Brain microvascular endothelial cell (primary cell): ENCODE data around the gene ARSJ.

ENCODE experiments used
- DNase-seq: peaks from one replicate; pipeline ENCODE4 v3.0.0-alpha.2; 2020
- H3K27ac ChIP-seq: fragments of 250-450 bp; sonication (Bioruptor Pico); 2 replicates; pipeline ENCODE4 v1.5.1; 2020; ENCODE audit warnings: mild to moderate bottlenecking, moderate library complexity
- H3K27me3 ChIP-seq: fragments of 250-450 bp; sonication (Bioruptor Pico); replicated peaks from 2 replicates; pipeline ENCODE4 v1.5.1; 2020; ENCODE audit warnings: mild to moderate bottlenecking
- H3K36me3 ChIP-seq: fragments of 250-450 bp; sonication (Bioruptor Pico); replicated peaks from 2 replicates; pipeline ENCODE4 v1.5.1; 2020; ENCODE audit warnings: mild to moderate bottlenecking
- H3K4me3 ChIP-seq: 2 replicates; pipeline ENCODE4 v1.5.1; 2011; ENCODE audit warnings: low read depth, mild to moderate bottlenecking, control low read depth, low read length, moderate library complexity
- CTCF ChIP-seq: IDR thresholded peaks from 2 replicates; pipeline ENCODE4 v1.5.1; 2011; ENCODE audit warnings: low read depth, mild to moderate bottlenecking, moderate library complexity, low read length, control low read depth, inconsistent platforms; ENCODE audit errors: missing control alignments
- in situ Hi-C: cut with HindIII; loops from 2 replicates; pipeline ENCODE4 v1.10.0; 2017; ENCODE audit warnings: low sequenced_read_pairs, low pct_ligation_motif_present

ARSJ gene

GRCh38 chr4:113979148-113979904 lies at the start of gene ARSJ:
TSS of gene ARSJ (minus strand) at chr4:113979647. CDS start at chr4:113978834, 813 bp downstream.
- H3K27me3 ChIP-seq = no peaks in the 10 kb centered on the region
- in situ Hi-C loops = no loop called here
- peak within 1 kb of the TSS; percentile 74 for H3K27ac ChIP-seq
- peak; percentile 76 for DNase-seq
- H3K4me3 ChIP-seq = peak within 1 kb of the TSS; percentile 72
- TF ChIP-seq CTCF = peak; percentile 46
- H3K36me3 ChIP-seq = no peaks in the 10 kb centered on the region

- in situ Hi-C loops = no loop called here
- Histone ChIP-seq H3K27ac (no peak overlapping the region), H3K27me3 (no peaks in the 10 kb centered on the region), H3K4me3 (no peak overlapping the region), H3K36me3 (no peaks in the 10 kb centered on the region)
- DNase-seq = peak; percentile 33
- TF ChIP-seq CTCF = no peak
Observed at GRCh38 chr4:114028071-114028470, 48.6 kb upstream of the ARSJ start.

GRCh38 chr4:114027596-114027995 lies 48.1 kb upstream of the ARSJ start:
- Histone ChIP-seq H3K27ac (no peak overlapping the region), H3K36me3 (no peaks in the 10 kb centered on the region), H3K4me3 (no peak overlapping the region), H3K27me3 (no peaks in the 10 kb centered on the region)
- DNase-seq = no peak
- in situ Hi-C loops = no loop called here
- no peak for TF ChIP-seq CTCF

GRCh38 chr4:114026447-114026846 lies 47.0 kb upstream of the ARSJ start:
- no peaks in the 10 kb centered on the region for H3K27me3 ChIP-seq
- H3K36me3 ChIP-seq = no peaks in the 10 kb centered on the region
- in situ Hi-C loops = no loop called here
- no peak for DNase-seq
- TF ChIP-seq CTCF = no peak
- no peak overlapping the region for H3K27ac ChIP-seq
- no peak overlapping the region for H3K4me3 ChIP-seq

- no peak for TF ChIP-seq CTCF
- Histone ChIP-seq H3K4me3 (no peak overlapping the region), H3K27ac (no peak overlapping the region), H3K27me3 (no peaks in the 10 kb centered on the region), H3K36me3 (no peaks in the 10 kb centered on the region)
- DNase-seq = no peak
- in situ Hi-C loops = no loop called here
Observed at GRCh38 chr4:114025176-114025777, 45.8 kb upstream of the ARSJ start.
